HepG2 (cell line): ENCODE measurements around the gene AKAP12. TPM values are rescaled to one million over a fixed set of nuclear protein-coding genes. Genes with fewer than 3 reads are reported as not detected.

Experiments used
- ATAC-seq: fragments of 200-7000 bp; cut with Tn5 transposase; 3 replicates; pipeline ENCODE4 v1.9.1; 2020; ENCODE audit warnings: mild to moderate bottlenecking, moderate library complexity
- BruUV-seq: library from RNA; stranded (reverse); fragments of 400-500 nt; replicated peaks from 2 replicates; lab custom pipeline; 2021; lab: Mats Ljungman, UMichigan
- CTCF ChIA-PET: fragments of 300-600 bp; formaldehyde crosslinking; extraction: SDS; loops from one replicate; lab custom pipeline; 2021; ENCODE audit warnings: low total read pairs, inconsistent platforms, low intra/inter-chr PET ratio; lab: Yijun Ruan, JAX
- POLR2A ChIA-PET: fragments of 350-600 bp; sonication (Branson Sonifier 250); formaldehyde crosslinking; loops from one replicate; lab custom pipeline; 2020; ENCODE audit warnings: antibody characterized with exemption, inconsistent platforms; lab: Yijun Ruan, JAX
- DNase-seq: peaks from one replicate; pipeline ENCODE4 v3.0.0-alpha.2; 2015; ENCODE audit warnings: low spot score
- FAIRE-seq: peaks from 3 replicates; lab custom pipeline; 2011; peaks lifted over from hg19 to GRCh38; lab: Jason Lieb, UNC
- H2AFZ ChIP-seq: one replicate; pipeline ENCODE4 v1.6.1; 2011; ENCODE audit warnings: low read length, inconsistent platforms
- H3K27ac ChIP-seq: fragments of 300-600 bp; 3 replicates; pipeline ENCODE4 v1.8.0; 2011; ENCODE audit warnings: mixed run types, mild to moderate bottlenecking, mixed read lengths, low read length, inconsistent platforms; ENCODE audit not compliant: insufficient read depth; ENCODE audit errors: extremely low read length
- H3K27me3 ChIP-seq, 2 experiments: fragments of 200-600 bp in 1 of 2; 2 replicates in 1 of 2; 3 replicates in 1 of 2; pipeline versions ENCODE4 v1.6.0 to v1.8.0; 2011; ENCODE audit warnings: low read length in 2 of 2, mild to moderate bottlenecking in 2 of 2, moderate library complexity in 2 of 2, inconsistent platforms in 1 of 2; ENCODE audit not compliant: insufficient read depth in 2 of 2, control insufficient read depth in 1 of 2
- H3K36me3 ChIP-seq, 2 experiments: fragments of 200-600 bp in 1 of 2; replicated peaks in 1 of 2; 2 replicates in 1 of 2; 3 replicates in 1 of 2; pipeline versions ENCODE4 v1.5.1 to v1.8.0; 2011; ENCODE audit warnings: low read length in 2 of 2, inconsistent platforms in 1 of 2; ENCODE audit not compliant: insufficient read depth in 2 of 2, control insufficient read depth in 1 of 2
- H3K4me1 ChIP-seq: 2 replicates; pipeline ENCODE4 v1.5.1; 2012; ENCODE audit warnings: low read length, inconsistent platforms; ENCODE audit not compliant: insufficient read depth
- H3K4me2 ChIP-seq: 2 replicates; pipeline ENCODE4 v1.6.0; 2011; ENCODE audit warnings: low read depth, low read length, inconsistent platforms
- H3K4me3 ChIP-seq, 3 experiments: fragments of 200-600 bp in 1 of 3; sonication (generic), shearing (Covaris generic) in 1 of 3; replicated peaks in 1 of 3; 2 replicates each; pipeline ENCODE4 v1.5.1; 2011 to 2016; ENCODE audit warnings: low read length in 3 of 3, inconsistent platforms in 2 of 3, low read depth in 2 of 3, mild to moderate bottlenecking in 2 of 3, control low read depth in 1 of 3, mixed read lengths in 1 of 3; ENCODE audit not compliant: insufficient read depth in 1 of 3
- H3K79me2 ChIP-seq: one replicate; pipeline ENCODE4 v1.6.1; 2011; ENCODE audit warnings: low read length, inconsistent platforms; ENCODE audit not compliant: insufficient read depth
- H3K9ac ChIP-seq: 2 replicates; pipeline ENCODE4 v1.6.0; 2011; ENCODE audit warnings: mild to moderate bottlenecking, low read depth, low read length, inconsistent platforms; ENCODE audit not compliant: insufficient read depth
- H3K9me3 ChIP-seq: 2 replicates; pipeline ENCODE4 v1.5.1; 2012; ENCODE audit warnings: mild to moderate bottlenecking, low read length
- H4K20me1 ChIP-seq: 2 replicates; pipeline ENCODE4 v1.6.0; 2011; ENCODE audit warnings: inconsistent platforms, mild to moderate bottlenecking, low read length, moderate library complexity; ENCODE audit not compliant: insufficient read depth
- CBFB ChIP-seq: sonication (generic); formaldehyde crosslinking; IDR thresholded peaks from 2 replicates; pipeline ENCODE4 v1.4.0; 2020; ENCODE audit warnings: missing genetic modification reagents
- KLF13 ChIP-seq: sonication (generic); formaldehyde crosslinking; IDR thresholded peaks from 2 replicates; pipeline ENCODE4 v1.4.0; 2020; ENCODE audit warnings: mild to moderate bottlenecking, missing genetic modification reagents
- PRMT3 ChIP-seq: sonication (generic); formaldehyde crosslinking; IDR thresholded peaks from 2 replicates; pipeline ENCODE4 v1.8.1; 2022; ENCODE audit warnings: low read depth, mild to moderate bottlenecking, moderate library complexity, missing genetic modification reagents, borderline replicate concordance
- RXRB ChIP-seq: IDR thresholded peaks from 2 replicates; pipeline ENCODE4 v1.6.1; 2016; ENCODE audit warnings: borderline replicate concordance, missing genetic modification reagents, missing compliant biosample characterization
- SYNCRIP ChIP-seq: fragments of 200-400 bp; formaldehyde crosslinking; IDR thresholded peaks from 2 replicates; pipeline ENCODE4 v1.6.1; 2018; ENCODE audit warnings: mild to moderate bottlenecking, low read depth, low read length; ENCODE audit not compliant: insufficient read depth
- ZNF354B ChIP-seq: sonication (generic); formaldehyde crosslinking; IDR thresholded peaks from 2 replicates; pipeline ENCODE4 v1.8.0; 2022; ENCODE audit warnings: mild to moderate bottlenecking, missing genetic modification reagents
- ZNF564 ChIP-seq: sonication (generic); formaldehyde crosslinking; IDR thresholded peaks from 2 replicates; pipeline ENCODE4 v1.8.1; 2023; ENCODE audit warnings: mild to moderate bottlenecking, missing genetic modification reagents
- WGBS: methylation state at CpG from one replicate; pipeline ENCODE4 v1.1.6; 2017; ENCODE audit warnings: low lambda C conversion rate; 5-methylcytosine and 5-hydroxymethylcytosine counted together
- in situ Hi-C: cut with HindIII; loops from 2 replicates; pipeline ENCODE4 v1.10.0; 2017; ENCODE audit warnings: low pct_unique_long_range_greater_than_20kb; ENCODE audit not compliant: extremely low pct_ligation_motif_present
- intact Hi-C: fragments of 100-400 bp; cut with micrococcal nuclease; formaldehyde crosslinking; loops from one replicate; pipeline ENCODE4 v1.10.0; 2022; ENCODE audit not compliant: unreplicated experiment
- polyA plus RNA-seq, 8 experiments: library from polyadenylated mRNA; depleted of rRNA in 3 of 8; stranded (reverse) in 7 of 8; unstranded in 1 of 8; fragments of >200 nt; fragmentation: Illumina TruSeq in 4 of 8; extraction: Trizol in 4 of 8; gene quantifications; 2 replicates each; pipeline versions ENCODE4 v1.2.1 to v1.2.3, GENCODE V29; 2011 to 2016; ENCODE audit warnings: low read depth in 4 of 8, missing spikeins in 1 of 8, mixed read lengths in 1 of 8; ENCODE audit not compliant: insufficient read depth in 1 of 8
- total RNA-seq, 5 experiments: library from RNA; depleted of rRNA; stranded (reverse); fragments of >200 nt; fragmentation: Illumina TruSeq; extraction: Trizol; gene quantifications; 2 replicates each; pipeline ENCODE4 v1.2.3, GENCODE V29; 2016; ENCODE audit warnings: low read depth in 1 of 5
- TF ChIP-seq, protein P1 (sequence below): sonication (generic); formaldehyde crosslinking; IDR thresholded peaks from 2 replicates; pipeline ENCODE4 v1.4.0; 2020; ENCODE audit warnings: missing genetic modification reagents
- TF ChIP-seq, protein P2 (sequence below): sonication (generic); formaldehyde crosslinking; conservative IDR thresholded peaks from 2 replicates; pipeline ENCODE4 v1.5.0; 2020; ENCODE audit warnings: missing genetic modification reagents
- TF ChIP-seq, protein P3 (sequence below), 2 experiments: sonication (generic) in 1 of 2; formaldehyde crosslinking in 1 of 2; IDR thresholded peaks; 2 replicates each; pipeline versions ENCODE4 v1.4.0 to v1.6.1; 2018 to 2020; ENCODE audit warnings: missing genetic modification reagents in 2 of 2, borderline replicate concordance in 1 of 2, low read depth in 1 of 2, mild to moderate bottlenecking in 1 of 2, missing biosample characterization in 1 of 2

Gene AKAP12
- total and polyA plus RNA-seq, 2 of the 13 experiments (the other 11 are each of a cell fraction or from before 2014, with no cell fraction given): 10.6 to 19.0 TPM

DNA sequence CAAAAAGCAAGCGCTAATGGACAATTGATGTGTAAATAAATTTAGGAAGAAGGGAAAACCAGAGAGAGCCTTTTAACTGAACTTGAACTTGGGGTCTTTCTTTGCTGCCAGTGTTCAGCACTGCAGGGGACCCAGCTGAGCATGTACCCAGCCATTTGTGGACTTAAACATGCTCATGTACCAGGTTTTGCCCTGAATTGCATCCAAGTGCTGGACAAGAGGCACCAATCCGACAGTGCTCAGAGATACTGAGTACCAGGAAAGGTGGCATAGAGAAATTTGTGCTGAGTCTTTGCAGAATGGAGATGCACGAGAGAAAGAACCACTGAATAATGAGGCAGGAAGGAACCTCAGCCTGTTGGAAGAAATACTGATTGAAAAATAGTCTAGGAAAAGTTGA, 16.0 kb downstream of the AKAP12 start (continued):
- TF ChIP-seq, protein P1, sequence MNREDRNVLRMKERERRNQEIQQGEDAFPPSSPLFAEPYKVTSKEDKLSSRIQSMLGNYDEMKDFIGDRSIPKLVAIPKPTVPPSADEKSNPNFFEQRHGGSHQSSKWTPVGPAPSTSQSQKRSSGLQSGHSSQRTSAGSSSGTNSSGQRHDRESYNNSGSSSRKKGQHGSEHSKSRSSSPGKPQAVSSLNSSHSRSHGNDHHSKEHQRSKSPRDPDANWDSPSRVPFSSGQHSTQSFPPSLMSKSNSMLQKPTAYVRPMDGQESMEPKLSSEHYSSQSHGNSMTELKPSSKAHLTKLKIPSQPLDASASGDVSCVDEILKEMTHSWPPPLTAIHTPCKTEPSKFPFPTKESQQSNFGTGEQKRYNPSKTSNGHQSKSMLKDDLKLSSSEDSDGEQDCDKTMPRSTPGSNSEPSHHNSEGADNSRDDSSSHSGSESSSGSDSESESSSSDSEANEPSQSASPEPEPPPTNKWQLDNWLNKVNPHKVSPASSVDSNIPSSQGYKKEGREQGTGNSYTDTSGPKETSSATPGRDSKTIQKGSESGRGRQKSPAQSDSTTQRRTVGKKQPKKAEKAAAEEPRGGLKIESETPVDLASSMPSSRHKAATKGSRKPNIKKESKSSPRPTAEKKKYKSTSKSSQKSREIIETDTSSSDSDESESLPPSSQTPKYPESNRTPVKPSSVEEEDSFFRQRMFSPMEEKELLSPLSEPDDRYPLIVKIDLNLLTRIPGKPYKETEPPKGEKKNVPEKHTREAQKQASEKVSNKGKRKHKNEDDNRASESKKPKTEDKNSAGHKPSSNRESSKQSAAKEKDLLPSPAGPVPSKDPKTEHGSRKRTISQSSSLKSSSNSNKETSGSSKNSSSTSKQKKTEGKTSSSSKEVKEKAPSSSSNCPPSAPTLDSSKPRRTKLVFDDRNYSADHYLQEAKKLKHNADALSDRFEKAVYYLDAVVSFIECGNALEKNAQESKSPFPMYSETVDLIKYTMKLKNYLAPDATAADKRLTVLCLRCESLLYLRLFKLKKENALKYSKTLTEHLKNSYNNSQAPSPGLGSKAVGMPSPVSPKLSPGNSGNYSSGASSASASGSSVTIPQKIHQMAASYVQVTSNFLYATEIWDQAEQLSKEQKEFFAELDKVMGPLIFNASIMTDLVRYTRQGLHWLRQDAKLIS (CRISPR knock-in tag): no peak
- TF ChIP-seq KLF13 (CRISPR knock-in tag): no peak

DNA sequence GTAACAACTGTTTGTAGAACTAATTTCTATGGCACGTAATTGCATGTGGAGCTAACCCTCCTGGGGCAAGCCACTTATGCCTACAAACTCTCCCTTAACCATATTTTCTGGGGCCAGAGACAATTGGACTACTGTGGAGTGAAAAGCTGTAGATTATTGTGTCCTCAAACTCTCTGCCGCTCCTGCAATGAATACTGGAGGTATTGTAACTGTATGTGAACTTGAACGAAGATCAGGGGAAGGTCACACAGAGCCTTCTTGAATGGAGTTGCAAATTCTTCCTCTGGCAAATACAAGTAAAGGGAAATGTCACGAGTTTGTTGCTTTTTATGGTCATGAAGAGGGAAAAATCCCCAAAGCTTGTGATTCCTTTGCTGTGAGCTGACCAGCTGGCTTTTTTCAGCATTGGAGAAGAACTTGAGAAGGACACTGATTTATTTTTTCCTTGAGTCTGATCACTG, 18.2 kb downstream of the AKAP12 start:
- intact Hi-C loops: no loop called here
- peaks cover 7% of the 10 kb centered on the region; the same call in 1 of the 2 replicates for H3K4me1 ChIP-seq
- CTCF ChIA-PET: no interaction called here
- TF ChIP-seq, protein P2, sequence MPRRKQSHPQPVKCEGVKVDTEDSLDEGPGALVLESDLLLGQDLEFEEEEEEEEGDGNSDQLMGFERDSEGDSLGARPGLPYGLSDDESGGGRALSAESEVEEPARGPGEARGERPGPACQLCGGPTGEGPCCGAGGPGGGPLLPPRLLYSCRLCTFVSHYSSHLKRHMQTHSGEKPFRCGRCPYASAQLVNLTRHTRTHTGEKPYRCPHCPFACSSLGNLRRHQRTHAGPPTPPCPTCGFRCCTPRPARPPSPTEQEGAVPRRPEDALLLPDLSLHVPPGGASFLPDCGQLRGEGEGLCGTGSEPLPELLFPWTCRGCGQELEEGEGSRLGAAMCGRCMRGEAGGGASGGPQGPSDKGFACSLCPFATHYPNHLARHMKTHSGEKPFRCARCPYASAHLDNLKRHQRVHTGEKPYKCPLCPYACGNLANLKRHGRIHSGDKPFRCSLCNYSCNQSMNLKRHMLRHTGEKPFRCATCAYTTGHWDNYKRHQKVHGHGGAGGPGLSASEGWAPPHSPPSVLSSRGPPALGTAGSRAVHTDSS (CRISPR knock-in tag): no peak
- TF ChIP-seq ZNF354B (CRISPR knock-in tag): no peak
- no peak for TF ChIP-seq SYNCRIP
- no peak for TF ChIP-seq ZNF564 (CRISPR knock-in tag)
- no peak for TF ChIP-seq CBFB (CRISPR knock-in tag)
- TF ChIP-seq PRMT3 (CRISPR knock-in tag): no peak
- TF ChIP-seq, protein P3, sequence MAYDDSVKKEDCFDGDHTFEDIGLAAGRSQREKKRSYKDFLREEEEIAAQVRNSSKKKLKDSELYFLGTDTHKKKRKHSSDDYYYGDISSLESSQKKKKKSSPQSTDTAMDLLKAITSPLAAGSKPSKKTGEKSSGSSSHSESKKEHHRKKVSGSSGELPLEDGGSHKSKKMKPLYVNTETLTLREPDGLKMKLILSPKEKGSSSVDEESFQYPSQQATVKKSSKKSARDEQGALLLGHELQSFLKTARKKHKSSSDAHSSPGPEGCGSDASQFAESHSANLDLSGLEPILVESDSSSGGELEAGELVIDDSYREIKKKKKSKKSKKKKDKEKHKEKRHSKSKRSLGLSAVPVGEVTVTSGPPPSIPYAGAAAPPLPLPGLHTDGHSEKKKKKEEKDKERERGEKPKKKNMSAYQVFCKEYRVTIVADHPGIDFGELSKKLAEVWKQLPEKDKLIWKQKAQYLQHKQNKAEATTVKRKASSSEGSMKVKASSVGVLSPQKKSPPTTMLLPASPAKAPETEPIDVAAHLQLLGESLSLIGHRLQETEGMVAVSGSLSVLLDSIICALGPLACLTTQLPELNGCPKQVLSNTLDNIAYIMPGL (CRISPR knock-in tag; IDR thresholded peaks at IDR 0.05; ENCODE audit: borderline replicate concordance in 1 of 2, low read depth in 1 of 2): no peak
- TF ChIP-seq RXRB (CRISPR knock-in tag): no peak
- TF ChIP-seq, all 625 proteins: peak for 0
- Histone ChIP-seq H3K27ac (no peak overlapping the region), H3K4me2 (no peak overlapping the region), H3K9ac (no peak overlapping the region), H3K79me2 (no peaks in the 10 kb centered on the region), H3K27me3 (no peaks in the 10 kb centered on the region), H3K4me3 (no peak overlapping the region), H3K9me3 (no peaks in the 10 kb centered on the region), H4K20me1 (no peaks in the 10 kb centered on the region), H2AFZ (no peak overlapping the region), H3K36me3 (no peaks in the 10 kb centered on the region)
- in situ Hi-C loops: no loop called here
- ATAC-seq (no peak), FAIRE-seq (no peak), DNase-seq (no peak)
- 33% methylated on average over 4 of the region's 4 CpGs for WGBS
- BruUV-seq: no TSS peak
- POLR2A ChIA-PET: no interaction called here
